HG03280 (cell line): ENCODE data around the gene LIMK2.
"Not testable (repeated sequence)": the region's sequence is repeated elsewhere in the genome, so short reads cannot be mapped to it uniquely, and the experiment has no call there.

Experiments used
- ATAC-seq: cut with Tn5 transposase; IDR thresholded peaks from one replicate; pipeline ENCODE4 v1.9.1; 2021; ENCODE audit warnings: mild to moderate bottlenecking, moderate library complexity; ENCODE audit not compliant: unreplicated experiment

LIMK2 gene

GRCh38 chr22:31210556-31211421, 1.3 kb upstream of the LIMK2 start:
- no peak for ATAC-seq

- ATAC-seq, result no peak
Observed at GRCh38 chr22:31211482-31211861, 626 bp upstream of the LIMK2 start.

GRCh38 chr22:31212783-31213629, 908 bp downstream of the LIMK2 start:
- no peak for ATAC-seq

GRCh38 chr22:31215018-31215535, 3.0 kb downstream of the LIMK2 start:
- ATAC-seq, result no peak

- no peak for ATAC-seq
Observed at GRCh38 chr22:31218565-31219262, 6.6 kb downstream of the LIMK2 start.

GRCh38 chr22:31221084-31221483, 9.0 kb downstream of the LIMK2 start:
- ATAC-seq, result no peak

GRCh38 chr22:31222736-31223135, 10.6 kb downstream of the LIMK2 start:
- ATAC-seq, result no peak

- no peak for ATAC-seq
Observed at GRCh38 chr22:31223786-31224191, 11.7 kb downstream of the LIMK2 start.

- not testable (repeated sequence) for ATAC-seq
Observed at GRCh38 chr22:31224691-31225090, 12.6 kb downstream of the LIMK2 start.

GRCh38 chr22:31227186-31227585, 15.1 kb downstream of the LIMK2 start:
- ATAC-seq, result no peak

GRCh38 chr22:31229402-31230079, 17.4 kb downstream of the LIMK2 start:
- no peak for ATAC-seq

- ATAC-seq, result no peak
Observed at GRCh38 chr22:31230155-31230870, 18.2 kb downstream of the LIMK2 start.

GRCh38 chr22:31230871-31231621, 18.9 kb downstream of the LIMK2 start:
- ATAC-seq, result no peak

- no peak for ATAC-seq
Observed at GRCh38 chr22:31233001-31233400, 20.9 kb downstream of the LIMK2 start.

- ATAC-seq, result no peak
Observed at GRCh38 chr22:31235081-31235480, 23.0 kb downstream of the LIMK2 start.

- ATAC-seq, result not testable (repeated sequence)
Observed at GRCh38 chr22:31236044-31236443, 23.9 kb downstream of the LIMK2 start.

GRCh38 chr22:31238057-31238456, 26.0 kb downstream of the LIMK2 start:
- ATAC-seq, result no peak

- no peak for ATAC-seq
Observed at GRCh38 chr22:31239771-31240370, 27.8 kb downstream of the LIMK2 start.

GRCh38 chr22:31241200-31241599, 29.1 kb downstream of the LIMK2 start:
- ATAC-seq, result no peak
